GM13976 (cell line): ENCODE measurements around the gene CHSY3.
"Not testable (repeated sequence)": the region's sequence is repeated elsewhere in the genome, so short reads cannot be mapped to it uniquely, and the experiment has no call there.

Experiments used
- DNase-seq: peaks from one replicate; pipeline ENCODE4 v3.0.0; 2012; ENCODE audit warnings: low spot score
- CTCF ChIP-seq: IDR thresholded peaks from 2 replicates; pipeline ENCODE4 v1.5.1; 2012; ENCODE audit warnings: borderline replicate concordance, mild to moderate bottlenecking; ENCODE audit not compliant: insufficient read depth; ENCODE audit errors: extremely low read depth, missing control alignments, control extremely low read depth
- in situ Hi-C: fragments of 300-500 bp; cut with MboI; formaldehyde crosslinking; loops from one replicate; pipeline ENCODE4 v1.12.0; 2022; ENCODE audit warnings: low sequenced_read_pairs, mixed read lengths, inconsistent platforms; ENCODE audit not compliant: unreplicated experiment

The CHSY3 gene

DNA sequence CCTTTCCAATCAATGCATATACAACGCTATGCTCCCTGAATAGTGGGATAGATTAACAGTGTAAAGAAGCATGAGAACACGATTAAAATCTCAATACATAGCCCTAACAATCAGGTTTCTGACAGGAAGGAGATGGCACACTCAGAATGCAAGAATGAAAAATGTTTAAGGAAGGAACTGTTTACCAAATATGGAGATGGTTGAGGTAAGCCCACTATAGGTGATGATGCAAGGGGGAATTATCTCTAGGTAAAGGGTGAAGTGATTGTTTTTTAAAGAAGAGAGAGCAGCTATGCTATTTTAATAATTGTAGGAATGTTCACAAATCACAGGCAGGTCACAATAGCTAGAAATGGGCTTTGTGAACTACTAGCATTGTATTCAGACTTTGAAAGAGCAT is 302.4 kb downstream of the CHSY3 start:
- in situ Hi-C loops = no loop called here
- no peak for TF ChIP-seq CTCF
- no peak for DNase-seq

GRCh38 chr5:130213607-130214006 is 309.3 kb downstream of the CHSY3 start:
- no peak for TF ChIP-seq CTCF
- in situ Hi-C loops = no loop called here
- no peak for DNase-seq

- in situ Hi-C loops = no loop called here
- TF ChIP-seq CTCF = no peak
- DNase-seq = no peak
These were observed 312.0 kb downstream of the CHSY3 start for GRCh38 chr5:130216286-130216685.

- no peak for DNase-seq
- no peak for TF ChIP-seq CTCF
- in situ Hi-C loops = no loop called here
These were observed 318.3 kb downstream of the CHSY3 start for GRCh38 chr5:130222573-130222972.

- in situ Hi-C loops, DNase-seq: not testable (repeated sequence)
These were observed 322.3 kb downstream of the CHSY3 start for GRCh38 chr5:130226556-130226955.

DNA sequence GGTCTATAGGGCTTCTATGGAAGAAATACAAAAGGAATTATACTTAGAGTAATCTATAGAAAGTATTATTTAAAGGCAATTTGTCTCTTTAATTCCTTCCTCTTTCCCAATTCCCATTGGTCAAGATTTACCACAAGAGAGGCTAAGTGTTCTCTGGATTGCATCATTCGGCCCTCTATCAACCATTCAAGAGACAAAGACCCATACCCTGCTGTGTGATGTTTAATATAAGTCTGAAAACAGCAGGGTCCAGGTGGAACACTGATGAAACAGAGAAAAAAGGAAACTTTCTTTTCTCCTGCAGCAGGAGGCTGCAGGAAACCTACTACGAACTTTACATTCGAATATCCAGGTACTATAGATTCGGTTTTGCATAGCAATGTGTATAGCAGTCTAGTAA is 323.4 kb downstream of the CHSY3 start:
- in situ Hi-C loops = no loop called here
- no peak for TF ChIP-seq CTCF
- no peak for DNase-seq

DNA sequence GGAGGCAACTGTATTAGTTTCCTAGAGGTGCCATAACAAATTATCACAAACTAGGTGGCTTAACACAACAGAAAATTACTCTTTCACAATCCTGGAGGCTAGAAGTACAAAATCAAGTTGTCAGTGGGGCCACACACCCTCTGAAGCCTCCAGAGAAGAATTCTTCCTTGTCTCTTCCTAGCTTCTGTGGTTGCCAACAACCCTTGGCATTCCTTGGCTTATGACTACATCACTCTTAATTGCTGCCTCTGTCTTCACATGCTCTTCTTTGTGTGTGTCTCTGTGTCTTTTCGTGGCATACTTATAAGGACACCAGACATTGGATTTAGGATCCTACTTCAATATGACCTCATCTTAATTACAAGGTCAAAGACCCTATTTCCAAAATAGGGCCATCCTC is 327.5 kb downstream of the CHSY3 start:
- no peak for TF ChIP-seq CTCF
- no peak for DNase-seq
- in situ Hi-C loops = no loop called here
